ENCODE data around the gene JHY. TPM values are rescaled to one million over a fixed set of nuclear protein-coding genes. Genes with fewer than 3 reads are reported as not detected.

The JHY gene
- total and polyA plus RNA-seq, 2 of the 8 experiments (the other 6 are each of a cell fraction or from before 2014, with no cell fraction given), result 0.29 to 0.91 TPM

DNA sequence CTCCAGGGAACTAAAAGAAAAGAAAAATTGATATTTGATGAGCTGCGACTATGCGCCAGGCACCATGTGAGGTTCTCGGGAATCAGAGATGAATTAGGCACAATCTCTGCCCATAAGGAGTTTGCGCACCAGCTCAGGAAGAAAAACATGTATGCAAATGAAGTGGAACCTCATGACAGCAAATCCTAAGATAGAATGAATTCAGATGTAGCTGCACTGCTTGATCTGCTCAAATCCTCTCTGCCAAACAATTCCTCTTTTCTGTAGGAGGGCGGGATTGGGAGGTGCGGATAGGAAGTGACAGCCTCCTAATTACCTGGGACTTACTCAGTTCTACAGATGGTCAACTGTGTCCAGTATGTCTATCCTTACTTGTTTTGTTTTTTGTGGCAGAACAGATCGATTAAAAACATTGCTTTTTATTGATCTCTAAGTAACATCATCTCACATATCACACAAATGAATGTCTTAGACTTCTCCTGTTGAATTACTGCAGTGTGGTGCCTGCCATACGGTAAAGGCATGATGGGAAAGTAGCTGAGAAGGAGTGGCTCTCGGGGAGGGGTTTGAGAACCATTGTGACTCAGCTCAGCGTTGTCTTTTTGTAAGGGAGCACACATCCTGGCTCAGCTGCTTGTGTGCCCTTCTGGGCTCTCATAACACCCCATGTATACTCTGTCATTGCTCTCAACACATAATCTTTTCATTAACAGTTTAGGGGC lies 30.3 kb upstream of the JHY start:
- 89% methylated on average over 10 of the region's 10 CpGs; no CpG with 5 or more reads in 1 of the 2 experiments for WGBS, 2 experiments (ENCODE audit: extremely low coverage in 1 of 2, insufficient coverage in 1 of 2, insufficient read length in 1 of 2, insufficient replicate concordance in 2 of 2, low coverage in 1 of 2, low lambda C conversion rate in 2 of 2, missing lambda C conversion rate in 1 of 2)
- Histone ChIP-seq H4K5ac (ENCODE audit: insufficient read length, low read depth, low read length) (no peak overlapping the region), H3K56ac (replicated peaks; ENCODE audit: insufficient read length, low read depth, low read length) (no peak overlapping the region), H4K8ac (ENCODE audit: extremely low read depth, insufficient read depth, low read length) (no peak overlapping the region), H3K36me3 (ENCODE audit: control insufficient read depth in 2 of 4, insufficient read depth in 4 of 4, low read length in 3 of 4) (no peaks in the 10 kb centered on the region), H3K79me2 (ENCODE audit: control insufficient read depth in 1 of 2, insufficient read depth in 2 of 2, low read length in 2 of 2) (no peaks in the 10 kb centered on the region), H3K4me3 (ENCODE audit: extremely low read depth in 1 of 4, insufficient read depth in 2 of 4, low read depth in 3 of 4, low read length in 4 of 4) (no peak overlapping the region), H3K23me2 (ENCODE audit: low read depth, low read length) (no peaks in the 10 kb centered on the region), H2BK15ac (ENCODE audit: low read length) (no peak overlapping the region), H3K14ac (ENCODE audit: insufficient read length) (no peak overlapping the region), H2AFZ (ENCODE audit: low read length) (peak overlapping the region; percentile 10; the same call in 1 of the 2 replicates), H3K9me3 (ENCODE audit: insufficient read depth in 2 of 2, low read depth in 1 of 2, low read length in 1 of 2) (no peaks in the 10 kb centered on the region), H3K9ac (replicated peaks in 1 of 4; ENCODE audit: extremely low read depth in 1 of 4, low read depth in 3 of 4, low read length in 3 of 4) (no peak overlapping the region; a peak in 1 of 7 replicates), H2BK120ac (replicated peaks; ENCODE audit: low read depth, low read length) (no peak overlapping the region), H4K20me1 (replicated peaks in 1 of 2; ENCODE audit: control insufficient read depth in 1 of 2, insufficient read depth in 2 of 2, low read length in 2 of 2) (no peaks in the 10 kb centered on the region), H3K27ac (ENCODE audit: low read depth, low read length) (no peak overlapping the region), H3K79me1 (ENCODE audit: low read depth, low read length) (no peaks in the 10 kb centered on the region), H3K4me2 (ENCODE audit: insufficient read depth in 1 of 2, low read depth in 2 of 2, low read length in 2 of 2) (no peak overlapping the region), H3K27me3 (replicated peaks in 1 of 4; ENCODE audit: control insufficient read depth in 3 of 4, extremely low read depth in 1 of 4, insufficient read depth in 3 of 4, low read length in 3 of 4) (no peaks in the 10 kb centered on the region), H3K23ac (ENCODE audit: insufficient read length) (no peak overlapping the region), H2BK20ac (ENCODE audit: low read length) (no peak overlapping the region), H3K4ac (replicated peaks; ENCODE audit: insufficient read length, low read depth, low read length) (no peak overlapping the region), H3K4me1 (replicated peaks in 1 of 4; ENCODE audit: control insufficient read depth in 3 of 4, insufficient read depth in 4 of 4, low read length in 3 of 4) (peaks cover 0 to 2% (median 0%) of the 10 kb centered on the region in 4 experiments; a peak in 4 of 7 replicates), H2BK5ac (ENCODE audit: low read depth, low read length) (no peak overlapping the region), H2AK5ac (ENCODE audit: low read depth, low read length) (no peak overlapping the region), H4K91ac (replicated peaks; ENCODE audit: insufficient read length, low read length) (no peak overlapping the region), H3K18ac (ENCODE audit: extremely low read depth, low read length) (no peak overlapping the region), H2BK12ac (ENCODE audit: low read depth, low read length) (no peak overlapping the region)
- DNase-seq (ENCODE audit: low read depth in 1 of 2, low spot score in 2 of 2) (no peak), FAIRE-seq (no peak)
- ChIA-PET CTCF (ENCODE audit: partially characterized antibody) (interaction anchor here (0.6 to 13.0 kb wide), 27 partner anchors 8 to 272 kb away, joined by 3 to 145 read pairs (median 8); partner anchors contain the start of gene UBASH3B), POLR2A (ENCODE audit: partially characterized antibody) (interaction anchor here (1.9 kb wide), 2 partner anchors 19 to 39 kb away, joined by 4 to 9 read pairs; no protein-coding TSS in a partner anchor)
- TF ChIP-seq CBX5 (IDR thresholded peaks at IDR 0.05; ENCODE audit: low read depth, low read length), result no peak
- TF ChIP-seq CHD2 (IDR thresholded peaks at IDR 0.05; ENCODE audit: low read length), result no peak
- TF ChIP-seq SIN3A (conservative IDR thresholded peaks at IDR 0.05 in 1 of 2, IDR thresholded peaks at IDR 0.05 in 1 of 2; ENCODE audit: low read depth in 1 of 2, low read length in 2 of 2), result no peak
- no peak for TF ChIP-seq EP300 (IDR thresholded peaks at IDR 0.05; ENCODE audit: borderline replicate concordance in 1 of 2, low read depth in 2 of 2, low read length in 2 of 2)
- no peak for TF ChIP-seq NANOG (IDR thresholded peaks at IDR 0.05; ENCODE audit: insufficient read depth, low read depth, low read length, poor library complexity, severe bottlenecking)
- no peak for TF ChIP-seq ZNF274 (IDR thresholded peaks at IDR 0.05; ENCODE audit: borderline replicate concordance, extremely low read depth, low read length)
- no peak for TF ChIP-seq TCF12 (IDR thresholded peaks at IDR 0.05; ENCODE audit: low read depth, low read length)
- no peak for TF ChIP-seq SIX5 (IDR thresholded peaks at IDR 0.05; ENCODE audit: low read depth, low read length)
- TF ChIP-seq SP1 (IDR thresholded peaks at IDR 0.05; ENCODE audit: low read depth, low read length), result no peak
- TF ChIP-seq PHF8 (conservative IDR thresholded peaks at IDR 0.05; ENCODE audit: low read depth, low read length), result no peak
- TF ChIP-seq EZH2 (IDR thresholded peaks at IDR 0.05; ENCODE audit: low read depth, low read length, severe bottlenecking), result no peak
- TF ChIP-seq SRF (IDR thresholded peaks at IDR 0.05; ENCODE audit: low read depth, low read length), result no peak

All from H1 (cell line).